ENCODE measurements around the gene DGCR8.

DNA sequence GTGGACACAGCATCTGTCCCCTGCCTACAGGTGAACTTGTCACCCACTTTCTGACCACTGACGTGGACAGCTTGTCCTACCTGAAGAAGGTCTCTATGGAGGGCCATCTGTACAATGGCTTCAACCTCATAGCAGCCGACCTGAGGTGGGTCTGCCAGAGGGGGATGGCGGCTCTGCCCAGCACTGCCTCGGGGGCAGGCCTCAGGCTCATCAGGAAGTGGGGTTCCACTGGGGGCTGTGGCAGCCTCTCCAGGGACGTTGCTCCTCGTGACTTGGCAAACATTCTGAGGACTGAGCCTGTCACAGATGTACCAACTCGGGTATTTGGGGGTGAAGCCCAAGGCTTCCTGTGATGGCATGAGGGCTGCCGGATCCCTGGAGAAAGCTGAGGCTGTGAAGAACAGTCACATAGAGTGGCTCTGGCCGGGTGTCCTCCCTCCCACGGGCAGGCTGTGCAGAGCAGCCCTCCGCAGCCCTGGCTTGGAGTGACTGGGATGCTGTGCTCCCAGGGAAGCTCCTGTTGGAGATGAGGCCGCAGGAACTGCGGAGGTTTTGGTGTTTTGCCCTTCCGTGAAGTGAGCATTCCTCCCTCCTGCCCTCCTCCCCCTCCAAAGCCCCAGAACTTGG lies 26.5 kb upstream of the DGCR8 start:
- TF ChIP-seq, protein P1, sequence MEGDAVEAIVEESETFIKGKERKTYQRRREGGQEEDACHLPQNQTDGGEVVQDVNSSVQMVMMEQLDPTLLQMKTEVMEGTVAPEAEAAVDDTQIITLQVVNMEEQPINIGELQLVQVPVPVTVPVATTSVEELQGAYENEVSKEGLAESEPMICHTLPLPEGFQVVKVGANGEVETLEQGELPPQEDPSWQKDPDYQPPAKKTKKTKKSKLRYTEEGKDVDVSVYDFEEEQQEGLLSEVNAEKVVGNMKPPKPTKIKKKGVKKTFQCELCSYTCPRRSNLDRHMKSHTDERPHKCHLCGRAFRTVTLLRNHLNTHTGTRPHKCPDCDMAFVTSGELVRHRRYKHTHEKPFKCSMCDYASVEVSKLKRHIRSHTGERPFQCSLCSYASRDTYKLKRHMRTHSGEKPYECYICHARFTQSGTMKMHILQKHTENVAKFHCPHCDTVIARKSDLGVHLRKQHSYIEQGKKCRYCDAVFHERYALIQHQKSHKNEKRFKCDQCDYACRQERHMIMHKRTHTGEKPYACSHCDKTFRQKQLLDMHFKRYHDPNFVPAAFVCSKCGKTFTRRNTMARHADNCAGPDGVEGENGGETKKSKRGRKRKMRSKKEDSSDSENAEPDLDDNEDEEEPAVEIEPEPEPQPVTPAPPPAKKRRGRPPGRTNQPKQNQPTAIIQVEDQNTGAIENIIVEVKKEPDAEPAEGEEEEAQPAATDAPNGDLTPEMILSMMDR (IDR thresholded peaks at IDR 0.05; ENCODE audit: insufficient read depth, low read length, poor library complexity, severe bottlenecking), result no peak
- no peak for TF ChIP-seq EZH2phosphoT487 (conservative IDR thresholded peaks at IDR 0.05; ENCODE audit: low read length)

All from SU-DHL-6 (cell line).